M059J (cell line): ENCODE measurements around the gene HTR2A. TPM values are rescaled to one million over a fixed set of nuclear protein-coding genes. Genes with fewer than 3 reads are reported as not detected.
A peak's percentile ranks its signal among the peaks of the same experiment; 100 is the strongest.

Experiments used
- DNase-seq: peaks from one replicate; pipeline ENCODE4 v3.0.0-alpha.2; 2012; ENCODE audit warnings: low read depth
- total RNA-seq: library from RNA; depleted of rRNA; stranded (reverse); fragments of >200 nt; shearing (Covaris generic); gene quantifications from 2 replicates; pipeline ENCODE4 v1.2.3, GENCODE V29; 2014

The HTR2A gene
- total RNA-seq, 1 experiment from 2014 or later = 0.02 TPM

GRCh38 chr13:46871557-46871956 lies 25.3 kb downstream of the HTR2A start:
- DNase-seq = no peak

- no peak for DNase-seq
Observed at GRCh38 chr13:46868091-46868490, 28.8 kb downstream of the HTR2A start.

GRCh38 chr13:46866150-46866549 lies 30.7 kb downstream of the HTR2A start:
- peak; percentile 71 for DNase-seq

- no peak for DNase-seq
Observed at GRCh38 chr13:46864941-46865340, 31.9 kb downstream of the HTR2A start.

GRCh38 chr13:46861959-46862358 lies 34.9 kb downstream of the HTR2A start:
- DNase-seq = no peak

GRCh38 chr13:46860722-46861121 lies 36.1 kb downstream of the HTR2A start:
- DNase-seq = no peak

- DNase-seq = no peak
Observed at GRCh38 chr13:46858776-46859175, 38.1 kb downstream of the HTR2A start.

GRCh38 chr13:46858163-46858562 lies 38.7 kb downstream of the HTR2A start:
- DNase-seq = no peak

- DNase-seq = no peak
Observed at GRCh38 chr13:46855664-46856063, 41.2 kb downstream of the HTR2A start.

GRCh38 chr13:46855166-46855565 lies 41.7 kb downstream of the HTR2A start:
- DNase-seq = no peak

- DNase-seq = no peak
Observed at GRCh38 chr13:46852168-46852567, 44.7 kb downstream of the HTR2A start.

- DNase-seq = no peak
Observed at GRCh38 chr13:46850214-46850613, 46.6 kb downstream of the HTR2A start.

GRCh38 chr13:46846726-46847125 lies 50.1 kb downstream of the HTR2A start:
- no peak for DNase-seq

GRCh38 chr13:46845146-46845545 lies 51.7 kb downstream of the HTR2A start:
- no peak for DNase-seq

GRCh38 chr13:46844431-46844830 lies 52.4 kb downstream of the HTR2A start:
- peak; percentile 53 for DNase-seq

- DNase-seq = peak; percentile 12
Observed at GRCh38 chr13:46839399-46839798, 57.5 kb downstream of the HTR2A start.

- no peak for DNase-seq
Observed at GRCh38 chr13:46834657-46835056, 62.2 kb downstream of the HTR2A start.

GRCh38 chr13:46831588-46832194 lies 65.2 kb downstream of the HTR2A start:
- DNase-seq = peak; percentile 34

- no peak for DNase-seq
Observed at GRCh38 chr13:46830405-46831005, 66.3 kb downstream of the HTR2A start.

- no peak for DNase-seq
Observed at GRCh38 chr13:46822551-46822950, 74.3 kb downstream of the HTR2A start.

GRCh38 chr13:46817838-46818476 lies 78.9 kb downstream of the HTR2A start:
- no peak for DNase-seq

- peak; percentile 27 for DNase-seq
Observed at GRCh38 chr13:46817095-46817494, 79.8 kb downstream of the HTR2A start.

- no peak for DNase-seq
Observed at GRCh38 chr13:46816371-46816770, 80.5 kb downstream of the HTR2A start.
